Fibroblast of villous mesenchyme (primary cell): ENCODE results near the gene ADTRP. TPM values are rescaled to one million over a fixed set of nuclear protein-coding genes. Genes with fewer than 3 reads are reported as not detected.
A peak's percentile ranks its signal among the peaks of the same experiment; 100 is the strongest.

ENCODE experiments used
- DNase-seq: peaks from one replicate; pipeline ENCODE4 v3.0.0-alpha.2; 2010; ENCODE audit warnings: low read depth
- H3K4me3 ChIP-seq: 2 replicates; pipeline ENCODE4 v1.5.1; 2011; ENCODE audit warnings: low read depth, mild to moderate bottlenecking, low read length
- total RNA-seq: library from RNA; depleted of rRNA; stranded (reverse); fragments of >200 nt; gene quantifications from 2 replicates; pipeline ENCODE4 v1.2.3, GENCODE V29; 2012
- TF ChIP-seq, protein P1 (sequence below): IDR thresholded peaks from 2 replicates; pipeline ENCODE4 v1.5.1; 2012; ENCODE audit warnings: low read depth, mild to moderate bottlenecking, low read length; ENCODE audit not compliant: insufficient read depth

Gene ADTRP
- total RNA-seq: 1.3 TPM in 2 replicates

DNA sequence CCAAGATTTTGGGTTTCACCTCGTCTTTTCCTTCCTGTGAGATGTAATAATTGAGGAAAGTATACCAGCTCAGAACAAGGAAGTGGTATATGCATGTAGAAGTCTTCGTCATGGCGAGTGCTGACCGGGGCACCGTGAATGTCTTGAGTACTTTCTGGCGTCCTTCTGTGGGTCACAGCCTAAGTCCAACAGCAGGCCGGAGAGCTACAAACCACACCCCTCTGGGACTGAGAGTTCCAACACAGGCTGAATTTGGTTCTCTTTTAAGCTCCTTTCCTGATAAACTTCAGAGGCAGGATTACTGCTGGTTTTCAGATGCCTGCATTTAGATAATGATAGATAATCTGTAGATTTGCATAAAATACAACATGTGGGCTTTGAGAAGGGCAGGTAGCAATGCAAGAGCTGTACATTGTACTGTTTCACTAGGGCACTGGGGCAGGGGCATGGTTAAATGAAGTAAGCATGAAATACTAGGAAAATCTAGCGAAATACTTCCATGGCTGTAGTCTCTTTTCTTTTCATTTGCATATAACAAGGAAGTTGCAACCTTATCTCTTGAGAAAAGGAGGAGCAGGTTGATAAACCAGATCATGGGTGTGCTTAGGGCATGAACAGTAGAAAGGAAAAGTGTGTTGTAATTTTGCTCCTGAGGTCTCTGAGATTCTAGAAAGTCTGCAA lies at the start of gene ADTRP:
TSS of gene ADTRP (minus strand) at position 156 of the 681 bp plus-strand sequence. CDS start at position 112, 44 bp downstream.
- TF ChIP-seq, protein P1, sequence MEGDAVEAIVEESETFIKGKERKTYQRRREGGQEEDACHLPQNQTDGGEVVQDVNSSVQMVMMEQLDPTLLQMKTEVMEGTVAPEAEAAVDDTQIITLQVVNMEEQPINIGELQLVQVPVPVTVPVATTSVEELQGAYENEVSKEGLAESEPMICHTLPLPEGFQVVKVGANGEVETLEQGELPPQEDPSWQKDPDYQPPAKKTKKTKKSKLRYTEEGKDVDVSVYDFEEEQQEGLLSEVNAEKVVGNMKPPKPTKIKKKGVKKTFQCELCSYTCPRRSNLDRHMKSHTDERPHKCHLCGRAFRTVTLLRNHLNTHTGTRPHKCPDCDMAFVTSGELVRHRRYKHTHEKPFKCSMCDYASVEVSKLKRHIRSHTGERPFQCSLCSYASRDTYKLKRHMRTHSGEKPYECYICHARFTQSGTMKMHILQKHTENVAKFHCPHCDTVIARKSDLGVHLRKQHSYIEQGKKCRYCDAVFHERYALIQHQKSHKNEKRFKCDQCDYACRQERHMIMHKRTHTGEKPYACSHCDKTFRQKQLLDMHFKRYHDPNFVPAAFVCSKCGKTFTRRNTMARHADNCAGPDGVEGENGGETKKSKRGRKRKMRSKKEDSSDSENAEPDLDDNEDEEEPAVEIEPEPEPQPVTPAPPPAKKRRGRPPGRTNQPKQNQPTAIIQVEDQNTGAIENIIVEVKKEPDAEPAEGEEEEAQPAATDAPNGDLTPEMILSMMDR: no peak
- peak; percentile 46 for DNase-seq

DNA sequence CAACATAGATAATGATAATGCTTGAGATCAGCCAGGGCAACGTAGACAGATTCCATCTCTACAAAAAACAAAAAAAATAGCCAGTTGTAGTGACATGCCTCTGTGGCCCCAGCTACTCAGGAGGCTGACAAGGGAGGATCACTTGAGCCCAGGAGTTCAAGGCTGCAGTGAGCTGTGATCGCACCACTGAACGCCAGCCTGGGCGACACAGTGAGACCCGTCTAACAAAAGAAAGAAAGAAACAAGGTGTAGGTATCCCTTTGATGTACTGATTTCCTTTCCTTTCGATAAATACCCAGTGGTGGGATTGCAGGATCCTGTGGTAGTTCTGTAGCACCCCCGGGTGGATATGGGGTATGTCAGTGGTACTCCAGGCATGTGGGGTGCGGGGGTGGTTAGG lies 48.2 kb upstream of the ADTRP start:
- DNase-seq: no peak
- TF ChIP-seq, protein P1: no peak
- no peak overlapping the region for H3K4me3 ChIP-seq

More for the DNA sequence above, at the start of gene ADTRP:
- no peak within 1 kb of the TSS for H3K4me3 ChIP-seq

GRCh38 chr6:11824986-11825385 lies 46.4 kb upstream of the ADTRP start:
- H3K4me3 ChIP-seq: no peak overlapping the region
- DNase-seq: no peak
- TF ChIP-seq, protein P1: no peak

DNA sequence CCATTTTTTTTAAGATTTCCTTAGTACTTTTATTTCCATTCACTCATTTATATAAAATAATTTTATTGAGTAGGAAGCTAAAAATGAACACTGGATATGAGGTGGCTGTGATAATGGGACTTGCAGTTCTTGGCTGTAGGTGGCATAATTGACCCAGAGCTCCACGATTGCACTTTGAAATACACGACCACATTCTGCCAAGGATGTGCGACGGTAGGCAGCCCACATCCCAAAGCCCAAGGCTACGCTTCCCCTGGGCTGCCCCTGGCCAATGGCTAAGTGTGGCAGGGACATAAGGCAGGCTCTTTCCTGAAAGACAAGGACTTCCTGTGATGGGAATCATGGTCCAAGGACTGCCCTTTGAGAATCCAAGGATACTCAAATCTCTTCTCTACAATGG lies 43.7 kb upstream of the ADTRP start:
- no peak for DNase-seq
- no peak overlapping the region for H3K4me3 ChIP-seq
- TF ChIP-seq, protein P1: no peak

DNA sequence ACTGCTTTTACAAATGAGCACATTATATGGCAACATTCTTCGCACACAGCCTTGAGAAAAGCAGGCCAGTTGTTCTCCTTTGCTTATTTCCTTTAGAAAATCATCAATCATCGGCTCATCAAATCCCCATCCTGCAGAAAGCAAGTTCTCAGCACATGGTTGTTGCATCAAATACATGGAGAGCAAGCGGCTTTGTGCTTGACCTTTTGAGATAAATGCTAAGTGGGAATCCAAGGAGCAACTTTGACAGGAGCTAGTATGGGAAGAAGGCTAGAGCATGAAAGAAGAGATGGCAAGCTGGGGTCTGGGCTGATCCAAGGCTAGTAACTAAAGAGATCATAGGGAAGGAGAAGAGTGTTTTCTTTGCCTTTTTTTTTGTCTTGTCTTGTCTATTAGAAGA lies 43.2 kb upstream of the ADTRP start:
- no peak for DNase-seq
- TF ChIP-seq, protein P1: no peak
- H3K4me3 ChIP-seq: no peak overlapping the region

DNA sequence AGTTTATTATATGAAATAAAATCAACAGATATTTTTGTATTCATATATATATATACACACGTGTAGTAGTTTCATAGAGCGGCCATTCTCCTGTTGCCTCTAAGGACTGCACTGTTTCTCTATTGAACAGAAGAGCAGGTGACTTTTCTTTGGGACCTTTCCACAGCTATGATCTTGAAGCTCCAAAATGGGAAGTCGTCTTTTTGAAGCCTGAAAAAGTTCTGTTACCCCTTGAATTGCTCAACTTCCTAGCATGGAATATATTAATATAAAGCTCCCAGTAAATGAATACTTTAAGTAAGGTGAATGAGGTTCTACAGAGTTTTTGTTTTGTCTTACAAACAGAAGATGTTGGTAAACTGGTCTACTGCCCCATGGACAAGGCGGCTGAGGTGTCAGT lies 42.2 kb upstream of the ADTRP start:
- TF ChIP-seq, protein P1: no peak
- H3K4me3 ChIP-seq: no peak overlapping the region
- DNase-seq: no peak

DNA sequence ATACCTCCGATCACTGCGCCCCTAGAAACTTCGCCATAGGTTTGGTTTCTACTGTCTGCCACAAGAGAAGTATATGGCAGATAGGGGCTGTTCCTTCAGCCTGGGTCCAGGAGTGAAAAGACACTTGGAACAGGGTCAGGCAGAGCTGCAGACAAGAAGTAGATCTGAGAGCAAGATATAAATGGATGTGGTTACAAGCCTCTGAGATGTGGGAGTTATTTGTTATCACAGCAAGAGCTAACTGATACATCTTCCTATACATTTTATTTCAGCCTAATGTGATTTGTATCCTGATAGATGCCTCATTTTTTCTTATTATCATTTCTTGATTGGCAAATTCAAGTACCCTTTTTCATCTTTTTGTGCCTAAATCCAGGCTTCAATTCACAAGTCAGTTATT lies 40.9 kb upstream of the ADTRP start:
- TF ChIP-seq, protein P1: no peak
- DNase-seq: no peak
- no peak overlapping the region for H3K4me3 ChIP-seq
